Measurements from ENCODE around the gene IGHMBP2. TPM values are rescaled to one million over a fixed set of nuclear protein-coding genes. Genes with fewer than 3 reads are reported as not detected.

Gene IGHMBP2
- total RNA-seq, 1 donor from 2014 or later = 20.3 TPM

DNA sequence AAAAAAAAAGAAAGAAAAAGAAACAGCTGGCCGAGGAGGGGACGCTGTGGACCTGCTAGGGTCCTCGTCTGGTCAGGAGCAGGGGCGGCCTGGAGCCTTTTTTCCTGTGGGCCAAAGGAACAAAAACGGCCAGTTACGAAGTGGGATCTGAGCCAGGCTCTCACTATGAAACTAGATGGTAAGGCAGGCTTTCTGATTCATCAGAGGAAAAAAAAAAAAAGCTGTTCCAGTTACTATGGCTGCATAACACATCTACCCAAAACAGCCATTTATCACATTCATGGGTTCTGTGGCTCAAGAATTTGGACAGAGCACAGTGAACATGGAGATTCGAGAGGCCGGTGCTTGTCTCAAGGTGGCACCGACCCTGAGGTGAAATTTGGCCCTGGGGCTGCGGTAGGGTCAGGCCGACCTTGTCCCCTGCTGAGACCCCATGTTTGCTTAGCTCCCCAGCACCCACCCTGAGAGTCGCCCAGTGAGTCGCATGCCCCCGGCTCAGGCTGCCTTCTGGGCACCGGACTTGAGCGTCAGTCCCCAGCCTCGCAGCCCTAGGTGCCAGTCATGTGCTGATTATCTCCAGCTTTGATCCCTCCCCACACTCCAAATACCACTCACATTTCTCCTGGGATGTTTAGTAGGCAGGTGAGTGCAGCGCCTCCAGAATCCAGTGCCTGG lies 42.9 kb downstream of the IGHMBP2 start:
- H3K4me1 ChIP-seq = no peaks in the 10 kb centered on the region
- no peak overlapping the region for H3K4me3 ChIP-seq
- no peak overlapping the region for H3K27ac ChIP-seq
- ATAC-seq (no peak), DNase-seq (no peak)
- H3K36me3 ChIP-seq = no peaks in the 10 kb centered on the region
- H3K27me3 ChIP-seq = no peaks in the 10 kb centered on the region
- intact Hi-C loops (cut with DNase I) = no loop called here
- TF ChIP-seq, protein P1, sequence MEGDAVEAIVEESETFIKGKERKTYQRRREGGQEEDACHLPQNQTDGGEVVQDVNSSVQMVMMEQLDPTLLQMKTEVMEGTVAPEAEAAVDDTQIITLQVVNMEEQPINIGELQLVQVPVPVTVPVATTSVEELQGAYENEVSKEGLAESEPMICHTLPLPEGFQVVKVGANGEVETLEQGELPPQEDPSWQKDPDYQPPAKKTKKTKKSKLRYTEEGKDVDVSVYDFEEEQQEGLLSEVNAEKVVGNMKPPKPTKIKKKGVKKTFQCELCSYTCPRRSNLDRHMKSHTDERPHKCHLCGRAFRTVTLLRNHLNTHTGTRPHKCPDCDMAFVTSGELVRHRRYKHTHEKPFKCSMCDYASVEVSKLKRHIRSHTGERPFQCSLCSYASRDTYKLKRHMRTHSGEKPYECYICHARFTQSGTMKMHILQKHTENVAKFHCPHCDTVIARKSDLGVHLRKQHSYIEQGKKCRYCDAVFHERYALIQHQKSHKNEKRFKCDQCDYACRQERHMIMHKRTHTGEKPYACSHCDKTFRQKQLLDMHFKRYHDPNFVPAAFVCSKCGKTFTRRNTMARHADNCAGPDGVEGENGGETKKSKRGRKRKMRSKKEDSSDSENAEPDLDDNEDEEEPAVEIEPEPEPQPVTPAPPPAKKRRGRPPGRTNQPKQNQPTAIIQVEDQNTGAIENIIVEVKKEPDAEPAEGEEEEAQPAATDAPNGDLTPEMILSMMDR (IDR thresholded peaks at IDR 0.05) = no peak
- H3K9me3 ChIP-seq = no peaks in the 10 kb centered on the region

GRCh38 chr11:68947151-68947550 lies 43.5 kb downstream of the IGHMBP2 start:
- ATAC-seq (no peak), DNase-seq (no peak)
- no peaks in the 10 kb centered on the region for H3K9me3 ChIP-seq
- no peaks in the 10 kb centered on the region for H3K36me3 ChIP-seq
- no peak overlapping the region for H3K27ac ChIP-seq
- intact Hi-C loops (cut with DNase I) = no loop called here
- H3K4me3 ChIP-seq = no peak overlapping the region
- TF ChIP-seq, protein P1 (IDR thresholded peaks at IDR 0.05) = no peak
- no peaks in the 10 kb centered on the region for H3K27me3 ChIP-seq
- H3K4me1 ChIP-seq = no peaks in the 10 kb centered on the region

- H3K27me3 ChIP-seq = no peaks in the 10 kb centered on the region
- H3K4me1 ChIP-seq = no peaks in the 10 kb centered on the region
- no peaks in the 10 kb centered on the region for H3K9me3 ChIP-seq
- intact Hi-C loops (cut with DNase I) = no loop called here
- no peak overlapping the region for H3K4me3 ChIP-seq
- TF ChIP-seq, protein P1 (IDR thresholded peaks at IDR 0.05) = no peak
- H3K27ac ChIP-seq = no peak overlapping the region
- no peaks in the 10 kb centered on the region for H3K36me3 ChIP-seq
- DNase-seq (no peak), ATAC-seq (no peak)
Observed at GRCh38 chr11:68948496-68948895, 44.8 kb downstream of the IGHMBP2 start.

DNA sequence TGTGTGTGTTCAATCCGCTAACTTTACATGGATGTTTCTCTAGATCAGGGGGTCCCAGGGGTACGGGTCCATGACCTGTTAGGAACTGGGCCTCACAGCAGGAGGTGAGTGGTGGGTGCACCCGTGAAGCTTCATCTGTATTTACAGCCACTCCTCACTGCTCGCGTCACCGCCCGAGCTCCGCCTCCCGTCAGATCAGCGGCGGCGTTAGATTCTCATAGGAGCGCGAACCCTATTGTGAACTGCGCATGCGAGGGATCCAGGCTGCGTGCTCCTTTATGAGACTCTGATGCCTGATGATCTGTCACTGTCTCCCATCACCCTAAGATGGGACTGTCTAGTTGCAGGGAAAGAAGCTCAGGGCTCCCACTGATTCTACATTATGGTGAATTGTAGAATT lies 45.2 kb downstream of the IGHMBP2 start:
- Histone ChIP-seq H3K4me1 (no peaks in the 10 kb centered on the region), H3K4me3 (no peak overlapping the region), H3K36me3 (no peaks in the 10 kb centered on the region), H3K27me3 (no peaks in the 10 kb centered on the region), H3K27ac (no peak overlapping the region), H3K9me3 (no peaks in the 10 kb centered on the region)
- DNase-seq (no peak), ATAC-seq (no peak)
- intact Hi-C loops (cut with DNase I) = no loop called here
- TF ChIP-seq, protein P1 (IDR thresholded peaks at IDR 0.05) = no peak

- H3K36me3 ChIP-seq = no peaks in the 10 kb centered on the region
- H3K4me1 ChIP-seq = peaks cover 2% of the 10 kb centered on the region
- intact Hi-C loops (cut with DNase I) = no loop called here
- no peak for DNase-seq
- H3K4me3 ChIP-seq = no peak overlapping the region
- TF ChIP-seq, protein P1 (IDR thresholded peaks at IDR 0.05) = no peak
- ATAC-seq = no peak
- no peaks in the 10 kb centered on the region for H3K9me3 ChIP-seq
- no peaks in the 10 kb centered on the region for H3K27me3 ChIP-seq
- no peak overlapping the region for H3K27ac ChIP-seq
Observed at GRCh38 chr11:68950270-68950669, 46.6 kb downstream of the IGHMBP2 start.

DNA sequence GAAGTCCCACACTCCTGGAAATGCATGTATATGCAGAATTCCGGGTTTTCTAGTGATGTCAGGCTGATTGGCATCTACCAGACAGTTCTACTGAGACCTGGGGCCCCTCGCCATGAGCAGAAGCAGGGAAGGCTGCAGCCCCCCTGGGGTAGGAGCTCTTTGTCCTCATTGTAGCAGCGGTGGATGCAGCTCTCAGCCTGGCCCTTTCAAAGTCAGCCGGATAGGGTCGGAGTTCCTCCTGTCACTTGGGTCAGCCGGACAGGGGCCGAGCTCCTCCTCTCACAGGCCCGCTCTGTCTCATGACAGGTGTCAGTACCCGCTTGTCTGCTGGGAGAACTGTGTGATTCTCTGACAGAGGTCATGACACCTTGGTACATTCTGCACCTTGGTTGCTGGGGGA lies 47.1 kb downstream of the IGHMBP2 start:
- H3K4me1 ChIP-seq = peaks cover 4% of the 10 kb centered on the region
- intact Hi-C loops (cut with DNase I) = no loop called here
- no peaks in the 10 kb centered on the region for H3K9me3 ChIP-seq
- H3K27me3 ChIP-seq = no peaks in the 10 kb centered on the region
- DNase-seq (no peak), ATAC-seq (no peak)
- H3K27ac ChIP-seq = no peak overlapping the region
- TF ChIP-seq, protein P1 (IDR thresholded peaks at IDR 0.05) = no peak
- no peaks in the 10 kb centered on the region for H3K36me3 ChIP-seq
- no peak overlapping the region for H3K4me3 ChIP-seq
